ENCODE data around the gene GABRR2. TPM values are rescaled to one million over a fixed set of nuclear protein-coding genes. Genes with fewer than 3 reads are reported as not detected.

GABRR2 gene
- 0.51 TPM for polyA plus RNA-seq (2013, experiment 1 of 2; ENCODE audit: insufficient read length)
- polyA plus RNA-seq (2013, experiment 2 of 2; ENCODE audit: insufficient read length) = 0.25 TPM

DNA sequence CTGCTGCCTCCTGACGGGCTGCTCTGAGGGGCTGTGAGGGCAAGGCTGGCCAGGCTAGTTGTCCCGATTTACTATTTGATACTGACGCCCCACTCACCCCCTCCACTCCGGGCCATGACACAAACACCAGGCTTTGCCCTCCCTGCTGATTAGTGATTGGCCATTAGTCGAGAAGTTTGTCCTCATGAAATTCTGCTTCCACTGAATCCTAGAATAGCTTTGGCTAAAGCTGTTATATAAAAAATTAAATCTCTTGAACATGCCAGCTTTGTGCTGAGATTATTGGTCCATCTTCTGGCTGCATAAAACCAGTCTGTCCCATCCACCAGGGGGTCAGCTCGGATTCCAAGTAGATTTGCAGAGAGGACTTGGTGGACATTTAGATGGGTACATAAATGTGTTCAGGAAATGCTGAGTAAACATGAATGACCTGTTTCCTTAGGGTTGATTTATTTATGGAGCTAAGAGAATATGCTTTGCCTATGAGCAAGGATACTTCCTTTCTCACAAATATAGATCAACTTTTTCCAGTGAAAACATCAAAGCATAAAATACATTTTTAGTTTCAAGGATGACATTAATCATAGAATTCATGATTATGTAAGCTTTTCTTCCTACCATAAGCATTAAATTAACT is at the start of gene GABRR2:
Gene GABRR2, minus strand, starts transcription at position 51 of the 637 bp plus-strand sequence. CDS start 134 bp downstream, outside the sequence.
- no peak for DNase-seq

DNA sequence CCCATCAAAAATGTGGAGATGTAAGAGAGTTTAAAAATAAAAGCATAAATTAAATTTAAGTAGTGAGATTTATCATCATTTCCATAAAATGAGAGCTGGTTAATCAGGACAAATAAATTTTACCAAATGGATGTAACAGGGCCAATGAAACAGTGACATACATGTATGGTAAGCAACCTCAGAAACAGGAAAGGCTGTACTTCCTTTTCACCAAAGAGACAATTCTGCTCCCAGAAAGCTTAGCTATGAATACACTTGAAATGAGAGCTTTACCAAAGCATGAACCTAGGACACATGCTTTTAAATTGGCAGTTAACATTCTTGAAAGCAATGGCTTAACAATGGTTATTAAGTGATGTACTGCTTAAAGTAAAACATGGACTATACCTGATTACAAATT is 49.5 kb upstream of the GABRR2 start:
- DNase-seq = no peak

DNA sequence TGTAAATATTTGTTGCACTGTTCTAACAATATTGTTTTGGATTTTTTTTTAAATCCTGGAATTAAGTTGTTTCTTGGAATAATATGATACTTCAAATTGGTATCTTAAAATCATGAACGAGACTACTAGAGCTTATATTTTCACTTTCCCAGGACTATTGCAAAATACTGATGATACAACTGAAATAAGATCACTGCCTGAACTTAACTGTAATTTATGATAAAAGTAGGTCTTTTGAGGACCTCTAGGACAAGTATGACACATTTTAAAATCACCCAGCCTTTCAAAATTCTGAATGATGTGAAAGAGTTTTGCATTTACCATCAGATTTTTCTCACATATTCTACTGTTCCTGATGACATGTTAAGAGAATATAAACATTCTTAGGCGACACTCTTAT is 46.1 kb upstream of the GABRR2 start:
- DNase-seq = no peak

DNA sequence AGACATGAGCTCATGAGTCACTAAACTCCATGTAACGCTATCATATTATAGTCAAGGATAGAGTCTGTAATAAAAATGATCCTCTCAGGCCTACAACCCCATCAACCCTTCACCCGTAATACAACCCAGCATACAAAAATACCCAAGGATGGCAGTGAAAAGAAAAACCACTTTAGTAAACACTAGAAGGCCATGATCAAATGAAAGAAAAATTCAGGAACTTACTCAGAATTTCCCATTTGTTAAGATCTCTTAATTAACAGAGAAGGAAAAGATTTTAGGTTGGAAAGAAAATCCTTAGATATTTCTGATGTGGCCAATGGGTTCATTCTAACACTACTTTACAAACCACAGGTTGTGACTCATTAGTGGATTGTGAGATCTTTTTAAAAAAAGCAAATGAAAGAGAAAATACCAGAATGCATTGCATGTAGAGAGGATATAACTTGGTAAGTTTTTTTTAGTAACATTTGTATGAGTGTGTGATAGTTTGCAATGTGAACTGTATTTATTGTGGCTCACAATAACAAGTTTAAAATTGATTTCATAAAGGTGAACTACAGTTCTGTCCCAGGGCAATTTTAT is 45.4 kb upstream of the GABRR2 start:
- peak; percentile 83 for DNase-seq

DNA sequence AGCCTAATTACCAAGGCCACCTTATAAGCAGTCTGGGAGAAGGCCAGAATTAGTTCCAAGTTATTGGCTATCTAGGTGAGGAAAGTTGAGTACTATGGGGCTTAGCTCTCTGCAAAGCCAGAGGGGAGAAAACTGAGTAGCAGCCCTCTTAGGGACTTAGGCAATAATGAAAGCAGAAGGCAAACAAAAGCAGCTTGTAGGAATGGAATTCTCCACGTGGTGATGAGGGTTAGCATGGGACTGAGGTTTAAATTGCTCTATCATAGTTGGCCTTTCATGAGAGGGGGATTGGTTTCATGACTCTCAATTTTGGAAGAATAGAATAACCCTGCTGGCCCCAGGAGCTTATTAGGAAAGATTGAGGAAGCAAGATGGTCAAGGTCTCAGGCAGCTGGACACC is 44.5 kb upstream of the GABRR2 start:
- no peak for DNase-seq

DNA sequence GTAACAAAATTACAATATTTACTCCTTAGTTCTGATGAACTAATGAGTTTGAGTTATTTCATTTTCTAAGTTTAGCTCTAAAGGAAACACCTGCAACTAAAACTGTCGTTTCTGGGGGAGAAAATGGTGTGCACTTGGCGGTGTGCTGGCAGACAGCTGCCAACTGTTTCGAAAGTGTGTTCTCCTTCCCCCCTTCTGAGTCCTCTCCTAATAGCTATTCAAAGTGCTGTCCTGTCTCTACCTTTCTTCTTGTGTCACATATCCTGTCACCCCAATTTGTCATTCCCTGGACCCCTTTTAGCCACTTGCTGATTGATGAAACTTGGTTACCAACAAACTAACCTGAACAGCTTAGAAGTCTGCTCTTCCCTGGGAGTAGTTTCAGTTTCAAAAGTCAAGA is 42.3 kb upstream of the GABRR2 start:
- DNase-seq = no peak

DNA sequence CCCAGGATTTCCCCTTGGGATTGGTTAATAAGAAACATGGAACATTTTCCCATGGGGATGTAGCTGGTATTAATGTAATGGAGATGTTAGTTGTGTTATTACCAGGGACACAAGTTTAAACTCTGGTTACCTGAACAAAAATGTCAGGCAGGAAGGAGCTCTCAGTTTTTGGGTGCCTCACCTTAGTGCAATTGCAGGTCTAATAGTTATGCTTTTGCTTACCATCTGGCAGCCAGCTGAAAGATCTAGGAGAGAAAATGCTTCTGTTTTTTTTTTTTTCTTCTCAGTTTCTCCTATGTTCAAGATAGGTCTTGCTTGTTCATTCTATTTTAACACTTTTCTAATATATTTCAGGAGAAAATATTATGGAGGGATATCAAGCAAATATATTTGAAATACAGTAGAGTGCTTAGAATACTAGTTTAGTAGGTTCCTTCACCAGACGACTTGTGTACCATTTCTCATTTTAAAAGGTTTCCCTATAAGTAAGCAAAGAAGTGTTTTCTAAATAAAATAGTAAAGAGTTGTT is 41.6 kb upstream of the GABRR2 start:
- DNase-seq = no peak

DNA sequence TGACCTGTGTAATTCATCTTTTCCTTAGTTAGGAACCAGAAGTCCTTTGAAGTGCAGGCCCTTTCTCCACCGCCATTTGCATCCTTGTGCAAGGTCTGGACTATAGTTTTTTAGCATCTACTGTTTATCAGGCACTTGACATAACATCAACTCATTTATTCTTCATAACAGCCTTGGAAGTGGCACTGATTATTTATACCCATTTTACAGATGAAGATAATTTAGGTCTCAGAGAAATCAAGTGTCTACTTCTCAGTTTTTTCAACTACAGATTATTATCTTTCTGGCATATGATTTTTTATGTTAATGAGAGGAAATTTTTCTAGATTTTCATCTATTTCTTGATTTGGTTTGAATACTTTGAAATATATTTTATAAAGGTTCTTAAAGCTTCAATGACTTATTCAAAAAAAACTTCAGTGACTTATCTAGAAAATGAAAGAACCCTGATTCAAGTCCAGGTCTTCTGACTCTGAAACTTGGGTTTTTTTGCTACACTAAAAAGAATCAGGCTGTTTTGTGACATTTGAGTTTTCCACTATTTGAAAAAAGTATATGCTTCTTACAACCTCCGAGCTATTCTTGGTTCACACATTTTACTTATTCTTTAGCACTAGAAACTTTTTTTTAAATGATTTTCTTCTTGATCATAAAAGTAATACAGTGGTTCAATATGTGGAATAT is 40.6 kb upstream of the GABRR2 start:
- no peak for DNase-seq

DNA sequence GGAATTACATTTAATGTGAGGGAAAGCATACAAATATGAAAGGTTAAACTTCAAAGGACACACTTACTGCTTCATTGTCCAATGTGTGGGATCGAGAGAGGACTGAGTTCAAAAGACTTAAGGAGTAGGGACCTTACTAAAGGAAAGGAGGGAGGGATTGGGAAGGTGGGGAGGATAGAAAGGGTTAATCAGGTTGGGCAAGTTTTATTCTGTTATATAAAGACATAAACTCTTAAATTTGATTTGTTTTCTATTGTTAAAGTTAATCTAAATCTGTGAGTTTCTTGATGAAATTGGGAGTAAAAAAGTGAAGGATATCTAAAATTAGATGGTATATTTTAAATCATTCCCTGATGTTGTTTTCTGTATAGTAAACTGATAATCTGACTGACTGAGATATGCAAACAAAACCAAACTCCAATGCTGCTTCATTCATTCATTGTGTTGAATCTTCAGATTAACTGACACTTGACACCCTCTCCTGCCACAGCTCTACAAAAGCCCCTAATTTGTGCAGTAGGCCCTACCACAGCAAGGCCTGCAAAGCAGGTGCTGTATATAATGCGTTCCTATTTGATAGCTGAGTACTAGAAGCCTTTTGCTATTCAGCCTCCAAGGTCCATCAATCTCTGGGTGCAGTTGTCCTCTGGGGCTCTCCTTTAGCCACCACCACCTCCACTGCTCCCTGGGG is 38.7 kb upstream of the GABRR2 start:
- DNase-seq = no peak

DNA sequence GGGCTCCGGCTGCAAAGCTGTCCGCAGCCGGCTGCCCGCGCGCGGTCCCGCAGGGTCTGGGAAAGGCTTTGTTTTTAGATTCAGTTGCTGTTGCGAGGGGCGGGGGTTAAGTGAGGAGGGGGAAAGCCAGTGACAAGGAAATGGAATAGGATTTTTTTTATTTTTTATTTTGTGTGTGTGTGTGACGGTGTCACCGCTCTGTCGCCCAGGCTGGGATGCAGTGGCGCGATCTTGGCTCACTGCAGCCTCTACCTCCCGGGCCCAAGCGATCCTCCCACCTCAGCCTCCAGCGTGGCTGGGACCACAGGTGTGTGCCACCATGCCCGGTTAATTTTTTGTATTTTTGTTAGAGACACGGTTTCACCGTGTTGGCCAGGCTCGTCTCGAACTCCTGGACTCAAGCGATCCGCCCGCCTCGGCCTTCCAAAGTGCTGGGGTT is 38.0 kb upstream of the GABRR2 start:
- DNase-seq = no peak

DNA sequence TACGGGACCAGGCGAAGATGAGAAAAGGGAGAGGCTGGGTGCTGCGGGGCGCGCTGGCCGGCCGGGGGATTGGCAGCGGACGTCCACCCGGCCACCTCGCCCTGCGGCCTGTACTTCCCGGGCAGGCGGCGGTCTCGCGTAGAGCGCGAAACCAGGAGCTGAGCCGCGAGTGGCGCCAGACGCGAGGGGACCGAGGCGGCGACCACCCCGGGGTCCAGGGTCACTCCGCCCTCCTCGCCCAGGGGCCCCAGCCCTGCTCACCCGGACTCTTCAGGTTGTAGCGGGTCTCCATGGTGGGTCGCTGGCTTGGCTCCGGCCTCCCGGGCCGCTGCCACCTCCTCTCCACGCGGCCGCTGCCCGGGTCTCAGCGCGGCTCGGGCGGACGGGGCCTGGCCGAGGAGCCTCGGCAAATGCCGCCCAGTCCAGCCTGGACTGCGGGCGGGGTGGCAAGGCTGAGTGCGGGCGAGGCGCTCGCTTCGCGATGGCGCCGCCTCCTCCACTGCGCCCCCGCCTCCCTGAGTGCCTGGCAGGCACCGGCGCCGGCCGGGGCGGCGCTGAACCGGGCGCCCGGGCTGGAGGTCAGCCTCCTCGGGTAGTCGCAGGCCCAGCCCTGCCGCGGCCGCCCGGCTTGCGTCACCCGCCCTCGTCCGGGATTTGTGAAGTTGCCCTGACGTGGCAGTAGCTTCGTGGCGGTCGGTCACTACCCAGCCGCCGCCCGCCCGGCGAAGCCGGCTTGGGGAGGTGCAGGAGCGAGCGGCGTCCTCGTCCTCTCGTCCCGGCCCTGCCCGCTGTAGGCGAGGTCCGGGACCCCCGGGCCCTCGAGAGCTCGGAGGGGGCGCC is 37.4 kb upstream of the GABRR2 start, which contains the start of gene UBE2J1:
Gene UBE2J1, minus strand, starts transcription at position 445 of the 840 bp plus-strand sequence. Its CDS starts 153 bp downstream, at position 292.
- peak; percentile 95 for DNase-seq

DNA sequence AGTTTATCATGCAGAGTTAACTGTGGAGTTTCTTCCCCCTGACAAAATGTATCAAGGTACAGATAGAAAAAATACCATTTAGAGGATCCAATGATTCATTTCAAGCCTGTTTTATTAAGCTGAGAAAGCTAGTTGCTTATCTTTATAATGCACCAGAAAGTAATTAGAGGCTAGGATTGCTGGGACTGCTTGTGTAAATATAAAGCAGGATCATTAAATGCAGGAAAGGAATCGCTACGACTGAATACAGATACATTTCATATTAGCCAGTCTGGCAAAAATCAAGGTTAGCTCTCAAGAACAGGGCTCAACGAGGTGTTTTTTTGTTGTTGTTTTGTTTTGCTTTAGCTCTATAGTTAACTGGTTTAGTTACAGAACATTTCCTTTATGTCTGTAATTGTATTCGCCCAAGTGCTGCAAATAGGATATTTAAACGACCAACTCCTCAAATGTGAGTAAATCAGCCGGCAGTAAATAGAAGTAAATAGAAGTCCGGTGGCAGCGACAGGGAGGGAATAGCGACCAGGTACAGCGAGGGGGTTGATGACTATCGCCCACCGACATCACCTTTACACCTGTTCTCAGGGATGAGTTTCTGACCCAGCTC is 36.7 kb upstream of the GABRR2 start:
- DNase-seq = no peak

DNA sequence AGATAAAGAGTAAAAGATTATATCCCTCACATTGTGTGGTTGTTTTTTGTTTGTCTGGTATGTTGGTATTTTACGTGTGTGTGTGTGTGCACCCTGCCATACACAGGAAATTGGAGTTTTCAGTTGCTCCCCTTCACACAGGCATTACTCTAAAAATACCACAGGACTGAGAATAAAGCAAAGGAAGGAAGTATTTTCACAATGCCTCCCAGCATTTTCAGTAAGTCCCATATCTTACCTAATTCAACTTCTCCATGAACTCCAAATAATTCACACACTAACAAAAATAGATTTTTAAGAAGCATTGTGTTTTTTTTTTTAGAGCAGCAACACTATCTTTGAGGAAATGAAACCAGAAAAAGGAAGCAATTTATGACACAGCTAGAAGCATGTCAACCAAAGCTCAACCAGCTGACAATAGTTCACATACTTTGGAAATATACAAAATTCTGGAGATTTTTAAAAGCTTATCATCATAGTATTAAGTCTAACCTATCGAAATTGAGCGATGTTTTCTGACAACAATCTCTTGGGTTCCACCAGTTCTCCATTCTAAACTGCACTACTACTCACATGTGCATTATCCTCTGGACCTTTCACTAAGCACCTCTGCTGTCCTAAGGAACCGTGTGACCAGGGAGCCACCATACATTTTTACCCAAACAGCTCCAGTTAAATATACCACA is 35.3 kb upstream of the GABRR2 start:
- peak; percentile 25 for DNase-seq

DNA sequence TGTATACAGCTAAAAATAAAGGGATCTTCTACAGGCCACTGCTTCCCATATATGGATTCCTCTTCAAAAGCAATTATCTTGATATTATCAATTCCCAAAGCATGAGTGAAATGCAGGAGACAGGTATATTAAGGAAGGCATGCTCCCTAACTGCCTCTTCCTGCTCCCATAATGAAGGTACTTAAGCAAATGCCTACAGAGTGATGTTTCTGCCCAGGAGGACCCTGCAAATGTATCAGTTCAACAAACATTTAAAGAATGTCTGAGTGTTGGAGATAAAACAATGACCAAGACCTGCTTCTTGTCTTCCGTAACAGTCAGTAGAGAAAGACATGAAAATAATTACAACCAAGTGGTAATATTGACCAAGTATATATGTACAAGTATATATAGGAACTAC is 33.3 kb upstream of the GABRR2 start:
- DNase-seq = peak; percentile 42

DNA sequence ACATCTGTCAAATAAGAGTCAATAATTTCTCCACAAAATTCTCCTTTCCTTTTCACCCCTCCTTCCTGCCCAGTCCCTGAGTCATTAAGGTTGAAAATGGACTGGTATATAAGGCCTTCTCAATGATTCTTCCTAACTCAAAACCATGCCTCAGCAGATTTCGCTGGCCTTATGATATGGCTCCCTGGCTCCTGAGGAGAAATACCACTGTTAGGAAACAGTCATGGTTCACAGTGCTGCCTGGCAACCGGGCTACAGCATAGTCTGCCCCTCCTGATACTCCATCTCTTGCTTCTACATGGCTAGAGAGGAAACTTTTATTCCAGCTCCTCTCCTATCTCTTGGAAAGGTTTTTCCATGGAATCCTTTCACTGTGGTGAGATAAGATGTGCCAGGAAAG is 32.7 kb upstream of the GABRR2 start:
- DNase-seq = peak; percentile 12

DNA sequence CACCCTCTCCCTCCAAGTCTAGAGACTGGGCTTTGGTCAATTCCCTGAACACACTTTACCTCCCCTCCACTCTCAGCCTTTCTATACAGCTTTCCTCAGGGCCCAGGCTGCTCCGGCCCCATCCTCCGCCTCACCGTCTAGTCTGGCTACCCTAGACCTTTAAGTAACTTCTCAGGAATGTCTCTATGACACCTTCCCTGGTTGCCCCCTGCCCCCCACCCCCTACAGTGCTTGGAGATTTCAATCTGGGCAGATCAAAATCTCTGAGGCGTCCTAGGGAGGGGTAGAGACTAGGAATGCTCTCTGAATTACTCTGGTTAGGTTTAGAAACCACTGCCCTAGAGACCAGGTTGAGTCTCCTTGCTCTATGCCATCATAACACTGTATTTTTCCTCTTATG is 31.3 kb upstream of the GABRR2 start:
- peak; percentile 16 for DNase-seq

DNA sequence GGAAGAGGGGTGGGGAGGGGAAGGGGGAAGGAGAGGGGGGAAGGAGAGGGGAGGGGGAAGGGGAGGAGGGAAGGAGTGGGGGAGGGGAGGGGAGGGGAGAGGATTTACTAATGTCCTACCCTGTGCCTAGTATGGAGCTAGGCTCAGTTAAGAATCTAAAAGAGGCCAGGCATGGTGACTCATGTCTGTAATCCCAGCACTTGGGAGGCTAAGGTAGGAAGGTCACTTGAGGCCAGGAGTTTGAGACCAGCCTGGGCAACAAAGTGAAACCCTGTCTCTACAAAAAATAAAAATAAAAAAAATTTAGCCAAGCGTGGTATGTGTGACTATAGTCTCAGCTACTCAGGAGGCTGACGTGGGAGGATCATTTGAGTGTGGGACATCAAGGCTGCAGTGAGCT is 24.5 kb upstream of the GABRR2 start:
- DNase-seq = peak; percentile 7

DNA sequence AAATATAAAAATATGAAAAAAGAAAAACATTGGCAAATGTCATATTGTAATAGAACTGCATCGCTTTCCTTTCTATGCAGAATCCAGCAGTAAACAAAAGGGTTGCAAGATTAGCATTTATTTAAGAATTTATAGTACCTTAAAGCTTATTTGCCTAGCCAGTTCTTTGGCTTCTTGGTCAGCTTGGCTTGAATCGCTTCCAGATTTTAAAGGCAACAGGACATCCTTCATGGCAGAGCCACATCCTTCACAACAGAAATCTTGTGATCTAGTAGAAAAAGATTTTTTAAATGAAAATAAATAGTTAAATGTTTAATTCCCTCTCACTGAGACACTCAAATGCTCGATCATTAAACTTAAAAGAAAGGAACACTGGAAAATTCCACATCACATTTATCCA is 20.1 kb upstream of the GABRR2 start:
- DNase-seq = no peak

DNA sequence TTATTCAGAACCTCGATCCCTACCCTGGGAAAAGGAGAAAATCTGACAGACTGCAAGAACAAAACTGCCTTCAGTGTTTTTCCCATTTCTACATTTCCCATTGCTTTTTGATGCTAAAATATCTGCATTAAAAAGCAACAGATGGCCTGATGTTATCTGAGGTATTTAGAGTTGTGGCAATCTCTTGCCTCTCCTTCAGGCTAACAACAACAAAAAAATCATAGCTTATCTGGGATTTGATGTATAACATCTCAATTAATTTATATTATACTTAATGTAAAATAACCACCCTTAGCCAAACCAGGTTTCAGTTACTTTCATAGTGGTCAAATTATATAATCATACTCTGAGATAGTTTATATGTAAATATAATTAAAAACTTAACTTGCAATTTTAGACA is 15.8 kb upstream of the GABRR2 start:
- no peak for DNase-seq

DNA sequence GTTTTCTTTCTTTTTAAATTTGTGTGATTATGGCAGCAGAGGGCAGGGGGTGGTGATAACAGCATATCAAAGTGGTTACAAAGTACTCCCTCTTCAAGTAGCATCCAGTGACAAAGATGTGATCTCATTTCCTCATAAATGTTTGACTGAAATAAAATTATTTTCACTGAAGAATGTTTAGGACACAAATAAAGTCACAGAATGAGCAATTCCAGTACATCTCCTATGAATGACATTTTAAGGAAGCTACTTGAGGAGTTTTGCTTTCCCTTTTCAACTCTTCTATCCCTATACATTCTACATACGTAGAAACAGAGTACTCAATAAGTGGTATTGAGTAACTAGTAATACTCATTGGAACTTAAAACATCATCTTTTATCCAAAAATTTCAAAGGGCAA is 13.9 kb upstream of the GABRR2 start:
- no peak for DNase-seq

DNA sequence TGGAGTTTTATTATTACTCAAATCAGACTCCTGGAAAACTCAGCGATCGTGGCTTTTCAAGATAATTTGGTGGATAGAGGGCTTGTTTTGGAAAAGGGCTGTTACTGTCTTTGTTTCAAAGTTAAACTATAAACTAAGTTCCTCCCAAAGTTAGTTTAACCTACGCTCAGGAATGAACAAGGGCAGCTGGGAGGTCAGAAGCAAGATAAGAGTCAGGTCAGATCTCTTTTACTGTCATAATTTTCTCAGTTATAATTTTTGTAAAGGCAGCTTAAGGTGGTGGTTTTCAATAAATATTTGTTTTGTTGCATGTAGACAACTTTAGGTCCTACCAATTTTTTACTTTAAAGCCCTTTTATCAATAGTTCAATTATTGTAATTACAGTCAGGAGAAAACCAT is 9.2 kb upstream of the GABRR2 start:
- DNase-seq = no peak
